ENCODE data around the gene GRIN2A.

- TF ChIP-seq POLR2A (IDR thresholded peaks at IDR 0.05; ENCODE audit: low read length) (no peak), GATA1 (IDR thresholded peaks at IDR 0.05; ENCODE audit: low read depth, low read length) (no peak)
These were observed 273.0 kb downstream of the GRIN2A start for GRCh38 chr16:9909072-9909825.

Measured in erythroblast (primary cell).